GM20431 (cell line): ENCODE data around the gene SYNE1.

Experiments
- in situ Hi-C: fragments of 300-500 bp; cut with MseI, MboI; formaldehyde crosslinking; loops from one replicate; pipeline ENCODE4 v1.15.0; 2020; ENCODE audit warnings: low sequenced_read_pairs; ENCODE audit not compliant: unreplicated experiment

SYNE1 gene

DNA sequence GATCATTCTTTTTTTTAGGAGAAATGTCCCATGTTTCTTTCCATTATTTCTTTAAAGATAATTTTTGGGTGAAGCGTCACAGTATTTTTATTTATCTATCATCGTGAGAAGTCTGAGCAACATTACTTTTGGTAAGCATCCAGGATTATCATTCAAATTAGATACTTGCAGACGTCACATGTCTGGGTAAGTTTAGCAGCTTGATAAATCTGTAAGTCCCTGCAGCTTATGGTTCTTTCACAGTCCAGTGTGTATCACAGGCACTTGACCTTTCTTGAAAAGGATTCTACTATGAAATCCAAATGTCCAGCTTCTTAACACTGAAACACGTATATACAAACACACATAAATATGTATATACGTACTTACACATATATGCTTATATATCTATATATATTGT lies 470.3 kb downstream of the SYNE1 start:
- in situ Hi-C loops: no loop called here

DNA sequence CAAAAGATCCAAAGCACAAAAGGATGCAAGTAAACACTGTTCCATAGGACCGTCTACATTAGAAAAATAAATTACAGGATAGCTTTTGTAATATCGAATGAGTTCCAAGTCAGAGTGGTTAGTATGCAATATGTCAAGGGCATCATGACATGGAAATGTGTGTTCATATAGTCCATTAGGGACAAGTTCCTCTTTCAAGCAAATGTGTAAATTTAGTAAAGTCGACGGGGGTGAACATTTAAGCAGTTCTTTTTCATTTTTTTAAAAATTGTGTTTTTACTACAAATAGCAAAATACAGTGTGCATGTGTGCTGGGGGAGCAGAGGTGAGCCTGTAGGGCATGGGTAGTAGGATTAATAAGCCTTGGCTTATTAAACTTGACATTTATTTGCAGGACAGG lies 470.7 kb downstream of the SYNE1 start:
- in situ Hi-C loops: no loop called here

DNA sequence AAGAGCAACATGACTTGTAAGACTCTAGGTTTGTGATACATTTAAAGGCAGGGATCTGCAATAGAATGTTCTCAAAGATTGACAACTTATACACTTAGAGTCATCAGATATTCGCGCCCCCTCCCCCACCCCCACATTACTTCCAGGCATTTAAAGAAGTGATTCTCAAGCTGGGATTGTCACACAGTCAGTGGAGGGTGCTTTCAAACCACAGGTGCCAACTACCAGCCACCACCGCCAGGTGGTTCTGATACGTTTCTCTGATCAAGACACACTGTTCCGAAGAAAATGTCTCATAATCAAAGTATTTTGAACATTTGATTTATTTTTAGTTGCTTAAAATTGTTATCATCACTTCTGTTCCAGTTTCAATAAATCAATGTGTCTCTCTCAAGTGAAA lies 472.2 kb downstream of the SYNE1 start:
- in situ Hi-C loops: no loop called here

DNA sequence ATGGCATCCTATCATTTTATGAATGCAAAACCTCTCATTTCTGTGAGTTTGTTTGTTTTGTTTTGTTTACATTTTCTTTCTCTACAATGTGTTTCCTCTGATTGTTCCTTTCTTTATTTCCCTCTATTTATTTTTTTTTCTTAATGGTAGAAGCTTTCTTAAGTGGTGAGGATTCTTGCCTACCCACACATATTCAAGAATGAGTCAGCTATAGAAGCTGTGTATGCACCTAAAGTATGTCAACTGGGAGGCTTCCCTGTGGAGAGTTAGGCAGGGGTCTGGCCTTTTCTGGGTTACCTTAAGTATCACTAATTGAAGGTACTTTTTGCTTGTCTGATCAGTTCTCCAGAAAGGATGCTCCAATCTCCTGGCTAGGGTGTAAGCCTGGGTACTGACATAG lies 475.7 kb downstream of the SYNE1 start:
- in situ Hi-C loops: no loop called here

DNA sequence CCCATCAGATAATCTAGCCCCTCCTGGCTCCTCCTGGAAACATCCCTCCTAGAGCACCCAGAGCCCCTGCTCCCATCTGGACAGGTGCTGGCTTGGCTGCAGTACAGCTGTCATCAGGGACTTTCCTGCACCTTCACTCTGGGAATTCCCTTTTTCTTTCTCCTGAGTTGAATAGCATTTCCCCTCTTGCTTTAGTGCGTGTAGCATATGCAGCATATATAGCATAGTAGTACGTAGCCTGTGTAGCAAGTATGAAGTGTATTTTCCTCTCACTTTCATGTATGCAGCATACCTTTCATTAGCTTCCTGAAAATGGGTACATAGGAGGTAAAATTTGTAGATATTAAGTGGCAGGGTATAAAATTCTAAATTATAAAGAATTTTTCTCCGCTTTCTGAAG lies 476.8 kb downstream of the SYNE1 start:
- in situ Hi-C loops: no loop called here

DNA sequence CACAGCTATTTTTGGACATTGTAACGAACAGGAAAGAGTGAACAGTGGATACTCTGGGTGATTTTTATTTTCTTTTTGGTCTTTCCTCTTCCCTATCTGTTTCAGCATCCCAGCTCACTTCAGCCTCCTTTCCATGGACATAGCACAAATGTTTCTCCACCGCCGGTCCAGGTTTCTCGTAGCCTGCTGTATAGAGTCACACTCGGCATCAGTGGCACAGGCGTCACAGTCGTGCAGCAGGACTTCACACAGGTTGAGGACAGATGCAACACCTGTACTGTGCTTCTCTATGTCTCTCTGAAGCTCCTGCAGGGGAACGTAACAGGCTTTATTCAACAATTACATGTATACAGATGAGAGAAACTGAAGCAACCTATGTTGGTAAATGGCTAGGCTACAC lies 481.4 kb downstream of the SYNE1 start:
- in situ Hi-C loops: no loop called here

DNA sequence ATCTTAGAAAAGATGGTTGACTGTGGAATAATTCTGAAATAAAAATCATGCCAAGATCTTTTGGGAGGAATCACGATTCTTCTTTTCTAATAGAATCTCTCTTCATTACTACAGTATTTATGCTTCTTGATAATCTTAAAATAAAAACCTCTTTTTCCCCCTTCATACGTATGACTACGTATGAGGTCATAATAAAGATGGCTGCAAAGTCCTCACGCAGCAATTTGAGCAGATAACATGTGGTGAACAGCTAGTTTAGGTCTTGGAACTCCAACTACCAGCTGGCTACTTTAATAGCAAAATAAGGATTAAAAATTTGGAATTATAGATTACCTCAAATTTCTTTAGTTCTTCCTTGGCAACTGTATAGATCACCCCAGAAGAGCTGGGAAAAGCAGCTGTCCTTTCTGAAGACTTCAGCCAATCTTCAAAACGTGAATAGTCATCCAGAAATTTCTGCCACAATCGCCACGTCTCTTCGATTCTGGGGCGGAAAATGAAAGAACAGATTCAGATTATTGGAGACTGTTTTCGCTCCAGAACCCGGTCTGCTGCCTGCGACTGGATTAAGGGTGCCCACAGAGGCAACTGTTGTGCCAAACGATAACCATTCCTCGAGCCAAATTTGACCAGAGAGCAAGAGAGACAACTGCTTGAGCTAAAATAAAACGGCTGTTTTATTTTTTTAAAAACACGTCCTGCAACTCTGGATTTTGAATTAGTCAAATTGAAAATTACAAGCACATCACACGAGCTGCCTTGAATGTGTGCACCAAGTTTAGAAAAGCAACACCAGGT lies 482.4 kb downstream of the SYNE1 start:
- in situ Hi-C loops: no loop called here

DNA sequence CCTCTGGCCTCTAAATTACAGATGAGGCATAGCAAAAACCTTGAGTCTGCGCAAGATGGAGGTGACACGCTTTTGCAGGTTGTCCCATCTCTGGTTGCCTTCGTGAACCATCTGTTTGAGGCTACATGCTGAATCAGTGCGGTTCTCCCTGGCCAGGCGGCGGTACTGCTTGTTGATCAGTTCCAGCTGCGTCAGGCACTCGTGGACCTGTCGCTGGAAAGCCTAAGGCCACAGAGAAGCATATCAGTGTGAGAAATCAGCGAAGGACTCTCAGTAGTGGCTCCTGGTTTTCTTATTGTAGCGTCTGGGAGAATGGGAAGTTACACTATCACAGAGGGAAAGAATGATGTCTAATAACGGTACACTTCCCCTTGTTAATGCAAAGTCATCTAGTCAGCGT lies 485.2 kb downstream of the SYNE1 start:
- in situ Hi-C loops: no loop called here

DNA sequence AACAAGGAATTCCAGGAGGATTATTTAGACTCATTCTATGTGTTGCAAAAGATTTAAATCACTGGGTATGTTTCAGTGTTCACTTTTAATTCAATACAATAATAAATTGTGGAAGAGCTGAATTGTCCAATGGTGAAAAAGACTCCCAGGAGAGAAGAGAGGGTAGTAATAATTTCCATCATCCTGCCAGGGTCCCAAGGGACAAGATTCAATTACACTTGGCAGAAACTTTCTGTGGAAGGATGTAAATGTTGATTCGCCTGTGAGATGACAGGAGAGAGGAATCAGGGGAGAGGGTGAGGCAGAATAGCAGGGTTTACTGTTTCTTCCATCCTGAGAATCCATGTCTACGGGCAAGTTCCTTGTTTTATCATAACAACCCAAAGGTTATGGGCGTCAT lies 487.0 kb downstream of the SYNE1 start:
- in situ Hi-C loops: no loop called here

DNA sequence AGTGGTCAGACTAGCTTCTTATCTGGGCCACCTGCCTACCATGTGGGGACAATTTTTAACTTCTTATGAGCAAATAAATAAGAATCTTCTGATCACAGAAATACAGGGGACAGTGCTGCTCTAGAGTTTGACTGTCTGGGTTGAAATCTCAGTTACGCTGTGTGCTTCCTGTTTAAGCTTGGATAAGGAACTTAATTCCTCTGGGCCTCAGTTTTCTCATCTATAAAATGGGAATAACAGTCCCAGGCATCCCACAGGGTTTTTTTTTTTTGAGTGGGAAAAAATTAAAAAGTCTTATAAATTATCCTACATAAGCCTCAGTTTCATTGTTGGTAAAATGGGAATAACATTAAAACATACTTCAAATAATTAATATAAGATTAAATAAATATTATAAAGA lies 488.8 kb downstream of the SYNE1 start:
- in situ Hi-C loops: loop anchor here (25.0 kb wide), 1 partner anchor 386 kb away; no protein-coding TSS in a partner anchor

DNA sequence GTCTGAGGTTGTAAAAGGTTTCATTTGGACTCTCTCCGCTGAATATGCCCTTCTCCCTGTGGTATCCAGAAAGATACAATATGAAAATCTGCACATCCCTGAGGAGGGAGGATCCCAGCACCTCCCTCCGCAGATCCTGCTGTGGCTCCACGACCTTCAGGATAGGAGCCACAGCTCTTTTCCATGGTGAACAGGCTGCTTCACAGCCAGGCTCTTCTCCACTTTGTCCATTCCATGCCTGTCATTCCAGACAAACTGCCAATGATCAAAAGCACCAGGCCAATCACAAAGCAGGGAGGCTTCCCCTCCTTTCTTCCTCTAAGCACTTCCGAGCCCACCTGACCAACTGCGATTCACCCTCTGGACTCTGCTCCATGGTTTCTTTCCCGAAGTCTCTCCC lies 489.9 kb downstream of the SYNE1 start:
- in situ Hi-C loops: loop anchor here (25.0 kb wide), 1 partner anchor 385 kb away; no protein-coding TSS in a partner anchor

DNA sequence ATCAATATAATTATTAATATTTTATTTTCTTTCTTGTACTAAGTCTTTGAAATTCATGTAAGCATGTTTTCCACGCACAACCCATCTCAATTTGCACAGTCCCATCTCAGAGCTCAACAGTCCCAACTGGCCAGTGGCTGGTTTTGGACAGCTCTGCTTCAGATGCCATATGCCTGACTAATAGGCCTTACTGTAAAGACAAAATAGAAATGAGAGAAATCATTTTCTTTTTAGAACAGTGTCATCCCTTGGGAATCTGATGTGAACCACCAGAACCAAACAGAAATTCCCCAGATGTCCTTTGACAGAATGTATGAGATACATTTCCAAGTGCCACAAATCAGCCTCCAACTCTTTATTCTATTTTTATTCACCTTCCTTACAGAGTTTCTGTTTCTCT lies 490.8 kb downstream of the SYNE1 start:
- in situ Hi-C loops: loop anchor here (25.0 kb wide), 1 partner anchor 384 kb away; no protein-coding TSS in a partner anchor

DNA sequence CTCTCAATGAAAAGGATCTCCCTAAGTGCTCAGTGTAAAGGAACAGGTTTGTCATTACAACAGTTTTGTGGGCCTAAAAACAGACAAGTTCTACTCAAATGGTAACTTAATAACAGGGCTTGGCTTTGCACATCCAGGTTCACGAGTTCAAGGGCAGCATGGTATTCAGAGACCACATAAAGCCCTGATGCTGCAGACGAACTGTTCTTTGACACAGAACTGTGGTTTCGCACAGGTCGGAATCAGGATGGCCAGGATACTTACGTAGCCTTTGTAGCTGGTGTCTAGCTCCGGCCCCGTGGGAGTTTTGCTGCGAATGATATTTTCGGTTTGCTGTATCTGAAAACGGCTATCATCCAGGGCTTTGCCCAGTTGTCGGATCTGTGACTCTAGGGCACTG lies 493.8 kb downstream of the SYNE1 start:
- in situ Hi-C loops: loop anchor here (25.0 kb wide), 1 partner anchor 381 kb away; no protein-coding TSS in a partner anchor

DNA sequence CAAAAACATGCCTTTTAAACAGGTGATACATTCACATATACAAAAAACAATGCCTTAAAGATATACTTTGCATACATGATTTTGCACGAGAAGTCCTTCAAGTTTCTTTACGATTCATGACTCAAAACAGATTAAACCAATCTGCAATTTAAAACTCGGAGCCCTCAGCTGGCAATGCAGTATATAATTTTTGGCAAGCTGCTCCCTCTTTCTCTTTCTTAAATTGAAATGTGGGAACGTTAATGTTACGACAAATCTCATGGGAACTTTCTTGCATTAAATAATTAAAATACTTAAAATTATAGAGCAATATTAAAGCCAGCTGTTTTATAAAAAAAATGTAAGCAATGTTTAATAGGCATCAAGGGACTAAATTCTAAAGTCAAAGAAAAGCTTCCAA lies 495.1 kb downstream of the SYNE1 start:
- in situ Hi-C loops: loop anchor here (25.0 kb wide), 1 partner anchor 380 kb away; no protein-coding TSS in a partner anchor

DNA sequence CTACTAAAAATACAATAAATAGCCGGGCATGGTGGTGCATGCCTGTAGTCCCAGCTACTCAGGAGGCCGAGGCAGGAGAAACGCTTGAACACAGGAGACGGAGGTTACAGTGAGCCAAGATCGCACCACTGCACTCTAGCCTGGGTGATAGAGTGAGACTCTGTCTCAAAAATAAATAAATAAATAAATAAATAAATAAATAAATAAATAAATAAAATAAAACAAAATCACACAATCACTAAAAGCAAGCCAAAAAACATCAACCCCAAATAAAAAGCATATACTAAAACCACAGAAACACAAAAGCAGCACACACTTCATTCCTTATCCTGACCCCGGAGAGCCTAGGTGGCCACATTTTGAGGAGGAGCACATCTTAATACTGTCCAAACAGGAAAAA lies 498.8 kb downstream of the SYNE1 start:
- in situ Hi-C loops: loop anchor here (25.0 kb wide), 1 partner anchor 376 kb away; no protein-coding TSS in a partner anchor

DNA sequence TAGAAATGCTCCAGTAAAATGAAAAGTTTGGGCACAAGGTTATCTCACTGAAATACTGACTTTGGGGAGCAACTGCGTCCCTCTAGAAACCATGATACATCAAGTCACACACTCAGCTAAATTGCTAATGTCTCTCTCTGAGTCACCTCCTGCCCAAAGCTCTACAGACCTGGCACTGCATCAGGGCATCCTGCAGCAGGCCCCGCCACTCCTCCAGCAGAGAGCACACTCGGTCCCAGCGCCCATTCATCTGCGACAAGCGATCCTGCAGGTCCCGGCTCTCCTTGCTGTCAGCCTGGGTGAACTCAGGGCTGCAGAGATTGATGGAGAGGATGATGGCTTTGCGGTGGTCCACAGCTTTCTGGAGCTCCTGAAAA lies 500.7 kb downstream of the SYNE1 start:
- in situ Hi-C loops: loop anchor here (25.0 kb wide), 1 partner anchor 374 kb away; no protein-coding TSS in a partner anchor

DNA sequence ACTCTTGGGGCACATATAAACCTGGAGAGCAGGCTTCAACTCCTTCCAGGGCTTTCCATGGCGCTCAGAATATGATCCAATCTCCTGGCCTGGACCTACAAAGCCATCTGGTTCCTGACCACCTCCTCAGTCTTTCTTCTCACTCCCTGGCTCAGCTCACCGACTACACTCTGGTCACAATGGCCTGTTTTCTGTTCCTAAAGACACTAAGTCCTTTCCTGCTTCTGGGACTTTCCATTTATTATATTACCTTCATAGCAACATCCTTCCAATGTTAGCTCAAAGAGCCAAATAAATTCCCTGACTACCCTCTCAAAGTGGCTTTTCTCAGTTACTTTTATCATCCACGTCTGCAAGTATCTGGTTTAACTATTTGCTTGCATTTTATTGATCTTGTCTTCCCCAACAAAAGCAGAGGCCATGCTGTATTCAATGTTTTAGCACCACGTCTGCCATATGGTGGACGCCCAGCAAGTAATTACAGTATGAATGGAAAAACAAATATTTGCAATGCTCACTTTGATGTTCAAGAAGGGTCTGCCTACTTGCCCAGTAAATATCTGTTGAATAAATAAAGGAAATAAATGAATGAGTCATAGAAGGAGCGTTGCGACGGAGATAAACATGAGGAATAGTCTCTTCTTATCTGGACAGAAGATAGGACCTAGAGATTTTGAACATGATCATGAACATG lies 501.3 kb downstream of the SYNE1 start:
- in situ Hi-C loops: loop anchor here (25.0 kb wide), 1 partner anchor 374 kb away; no protein-coding TSS in a partner anchor

DNA sequence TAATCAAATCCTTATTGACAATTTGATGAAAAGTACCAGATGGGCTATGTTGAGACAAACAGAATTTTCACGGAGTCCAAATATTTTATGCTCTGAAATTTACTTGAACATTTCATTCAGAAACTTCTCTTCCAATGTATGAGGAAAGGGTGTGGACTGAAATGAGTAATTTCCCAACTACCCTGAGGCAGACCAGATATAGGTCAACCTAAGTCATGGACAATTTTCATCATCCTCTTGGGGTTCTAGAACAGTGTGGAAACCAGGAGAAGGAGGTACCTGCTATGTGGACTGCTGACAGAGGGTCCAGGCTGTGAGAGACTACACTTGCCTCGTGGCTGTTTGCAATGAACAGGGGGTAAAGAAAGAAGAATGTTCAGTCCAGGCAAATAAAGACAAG lies 506.7 kb downstream of the SYNE1 start:
- in situ Hi-C loops: loop anchor here (25.0 kb wide), 1 partner anchor 368 kb away; no protein-coding TSS in a partner anchor

DNA sequence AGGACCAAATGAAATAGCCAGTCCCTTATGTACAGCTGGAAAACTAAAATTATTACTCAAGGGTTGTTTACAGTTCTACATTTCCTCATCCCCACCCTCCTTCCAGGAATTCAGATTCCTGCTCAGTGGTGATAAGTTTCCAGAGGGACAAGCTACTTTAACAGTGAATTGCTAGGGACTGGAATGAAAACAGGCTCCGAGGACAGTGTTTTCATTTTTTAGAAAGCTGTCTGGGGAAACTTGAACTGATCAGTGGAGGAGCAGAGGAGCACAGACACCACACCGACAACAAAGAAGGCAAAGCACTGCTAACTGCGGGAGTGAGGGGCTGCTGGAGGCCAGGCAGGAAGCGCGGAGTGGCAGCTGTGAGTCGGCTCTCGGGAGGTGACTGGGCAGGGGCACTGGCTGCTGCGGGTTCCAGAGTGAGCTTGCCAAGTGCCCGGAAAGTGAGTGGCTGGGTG lies 507.4 kb downstream of the SYNE1 start:
- in situ Hi-C loops: loop anchor here (25.0 kb wide), 1 partner anchor 367 kb away; no protein-coding TSS in a partner anchor

DNA sequence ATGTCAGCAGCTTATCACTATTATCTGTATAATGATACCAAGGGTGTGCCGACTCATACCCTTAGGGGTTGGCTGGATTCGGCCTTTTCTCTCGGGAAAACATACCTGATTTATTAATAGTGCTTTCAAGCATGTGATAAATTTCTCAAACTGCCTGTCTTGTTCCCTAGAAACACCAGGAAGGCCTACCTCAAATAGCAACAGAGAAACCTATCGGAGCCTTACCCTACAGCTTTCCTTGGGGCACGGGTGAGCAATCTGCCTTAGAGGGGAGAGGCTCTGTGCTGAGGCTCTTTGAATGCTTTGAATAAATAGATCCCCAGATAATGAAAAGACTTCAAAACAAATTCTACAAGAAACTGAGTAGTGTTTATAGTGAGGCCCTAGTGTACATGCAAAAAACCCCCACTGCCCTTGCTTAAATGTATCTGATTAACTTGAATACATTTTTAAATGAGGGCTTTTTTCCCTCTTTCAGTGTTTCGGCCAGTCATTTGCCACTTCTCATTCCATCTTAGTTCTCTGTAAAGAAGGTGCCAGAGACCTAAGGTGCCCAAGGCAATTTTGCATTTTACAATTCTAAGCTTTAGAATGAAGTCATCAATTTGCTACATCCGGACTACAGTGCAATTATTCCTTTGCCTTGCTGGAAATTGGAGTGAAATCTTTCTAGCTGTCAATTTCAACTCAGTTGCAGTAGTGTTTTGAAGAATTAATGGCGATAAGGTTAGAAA lies 509.6 kb downstream of the SYNE1 start:
- in situ Hi-C loops: loop anchor here (25.0 kb wide), 1 partner anchor 365 kb away; no protein-coding TSS in a partner anchor
